HG02763 (cell line): Measurements from ENCODE around the gene ANKRD23.
"Not testable (repeated sequence)": the region's sequence is repeated elsewhere in the genome, so short reads cannot be mapped to it uniquely, and the experiment has no call there.

Source experiments
- ATAC-seq: cut with Tn5 transposase; IDR thresholded peaks from one replicate; pipeline ENCODE4 v1.9.1; 2021; ENCODE audit warnings: mild to moderate bottlenecking, moderate library complexity; ENCODE audit not compliant: unreplicated experiment

Gene ANKRD23

DNA sequence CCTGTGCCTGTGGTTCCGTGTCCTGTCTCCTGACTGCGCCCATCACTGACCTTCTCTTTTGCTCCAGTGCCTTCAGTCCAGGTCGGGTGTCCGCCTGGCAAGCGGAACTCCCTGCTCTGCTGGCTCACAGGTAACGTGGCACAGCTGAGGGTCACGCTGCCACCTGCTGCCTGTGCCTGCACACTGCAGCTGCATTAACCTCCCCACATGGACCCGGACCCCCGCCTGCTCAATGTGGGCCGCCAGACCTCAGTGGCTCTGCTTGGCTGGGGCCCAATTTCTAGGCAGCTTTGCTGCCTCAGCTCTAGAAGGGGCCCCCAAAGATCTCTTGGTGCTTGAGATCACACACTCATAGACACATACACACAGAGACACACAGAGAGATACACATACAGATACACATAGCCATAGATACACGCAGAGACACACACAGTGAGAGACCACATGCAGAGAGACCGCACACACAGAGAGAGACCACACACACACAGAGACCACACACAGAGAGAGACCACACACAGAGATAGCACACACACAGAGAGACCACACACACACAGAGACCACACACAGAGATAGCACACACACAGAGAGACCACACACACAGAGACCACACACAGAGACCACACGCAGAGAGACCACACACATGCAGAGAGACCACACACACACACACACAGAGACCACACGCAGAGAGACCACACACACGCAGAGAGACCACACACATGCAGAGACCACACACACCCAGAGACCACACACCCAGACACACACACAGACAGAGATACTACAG is 42.6 kb downstream of the ANKRD23 start:
- peak; percentile 83 for ATAC-seq

DNA sequence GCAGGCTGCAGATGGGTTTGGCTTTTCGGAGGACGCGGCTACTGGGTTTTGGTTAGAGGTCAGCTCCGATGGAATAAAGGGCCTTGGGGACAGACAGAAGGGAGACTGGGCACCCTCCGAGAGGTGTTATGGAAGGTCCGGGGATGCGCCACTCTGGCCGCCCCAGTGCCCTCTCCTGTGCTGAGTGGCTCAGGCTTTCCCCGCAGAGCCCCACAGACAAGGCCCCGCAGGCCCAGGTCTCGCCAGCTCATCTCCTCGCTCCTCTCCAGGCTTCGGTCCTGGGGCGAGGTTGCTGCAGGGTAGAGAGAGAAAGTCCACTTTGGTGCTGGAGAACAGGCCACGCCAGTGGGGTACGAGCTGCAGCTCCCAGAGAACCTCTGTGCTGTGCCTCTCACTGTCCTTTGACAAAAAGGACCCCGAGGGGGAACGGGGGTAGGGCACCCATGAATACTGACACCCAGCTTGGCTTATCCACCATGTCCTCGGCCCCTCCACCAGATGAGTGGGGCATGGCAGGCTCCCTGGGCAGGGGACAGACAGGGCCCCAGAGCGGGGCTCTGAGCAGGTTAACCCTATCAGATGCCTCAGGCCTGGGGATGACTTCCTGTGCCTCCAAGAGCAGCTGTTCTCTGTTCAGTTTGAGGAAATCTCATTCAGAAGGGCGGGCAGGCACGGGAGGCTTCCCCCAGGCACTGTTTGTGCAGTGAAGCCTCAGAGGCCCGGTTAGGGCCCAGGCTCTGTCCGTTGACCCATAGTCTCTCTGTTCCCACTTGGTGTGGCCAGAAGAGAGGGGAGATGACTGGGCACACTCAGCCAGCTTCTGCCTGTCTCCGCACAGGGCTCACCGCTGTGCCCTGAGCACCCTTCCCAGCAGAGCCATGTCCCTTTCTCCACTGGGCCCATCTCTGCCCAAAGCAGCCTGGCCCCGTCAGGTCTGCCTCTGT is 43.5 kb downstream of the ANKRD23 start:
- ATAC-seq = peak; percentile 10

DNA sequence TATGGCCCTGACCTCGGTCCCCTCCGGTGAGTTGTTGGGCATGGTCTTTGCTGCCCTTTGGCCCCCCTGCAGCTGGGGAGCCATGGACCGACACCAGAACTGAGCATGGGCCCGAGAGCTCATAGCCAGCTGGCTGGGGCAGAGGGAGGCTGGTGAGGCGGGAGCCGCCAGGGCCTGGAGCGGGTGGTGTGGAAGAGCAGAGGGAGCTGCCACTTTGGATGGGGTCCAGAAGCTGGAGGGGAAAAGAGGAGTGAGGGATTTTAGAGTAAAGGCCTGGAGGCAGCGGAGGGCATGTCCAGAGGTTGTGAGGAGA is 44.2 kb downstream of the ANKRD23 start:
- no peak for ATAC-seq

DNA sequence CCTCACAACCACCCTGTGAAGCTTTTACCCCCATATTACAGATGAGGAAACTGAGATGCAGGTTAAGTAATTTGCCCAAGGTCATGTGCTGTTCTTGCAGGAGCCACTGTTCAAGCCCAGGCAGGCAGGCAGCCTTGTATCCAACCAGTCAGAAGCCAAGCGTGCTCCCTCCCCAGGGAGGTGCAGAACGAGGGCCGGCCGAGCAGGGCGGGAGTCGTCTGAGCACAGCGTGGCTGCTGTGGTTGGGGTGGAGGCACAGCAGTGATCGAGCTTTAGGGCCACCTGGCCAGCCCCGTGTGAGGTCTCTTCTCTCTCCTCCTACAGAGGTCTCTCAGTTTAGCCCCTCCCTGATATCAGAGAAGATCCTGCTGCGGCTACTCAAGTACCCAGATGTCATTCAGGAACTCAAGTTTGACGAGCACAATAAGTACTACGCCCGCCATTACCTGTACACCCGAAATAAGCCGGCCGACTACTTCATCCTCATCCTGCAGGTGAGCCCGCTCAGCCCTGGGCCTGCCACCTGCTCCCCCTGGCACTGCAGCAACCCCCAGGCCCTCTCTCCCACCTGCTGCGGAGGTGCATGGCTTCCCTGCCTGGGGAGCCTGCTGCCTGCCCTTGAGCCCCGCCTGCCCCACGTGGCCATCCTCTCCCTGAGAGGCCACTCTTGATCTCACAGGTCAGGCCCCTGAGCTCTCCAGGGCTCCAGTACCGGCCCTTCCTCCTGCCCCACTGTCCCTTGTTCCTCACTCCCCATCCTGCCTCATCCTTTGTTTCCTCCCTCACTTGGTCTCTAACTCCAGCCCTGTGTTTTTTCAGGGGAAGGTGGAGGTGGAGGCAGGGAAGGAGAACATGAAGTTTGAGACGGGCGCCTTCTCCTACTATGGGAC is 44.8 kb downstream of the ANKRD23 start:
- no peak for ATAC-seq

DNA sequence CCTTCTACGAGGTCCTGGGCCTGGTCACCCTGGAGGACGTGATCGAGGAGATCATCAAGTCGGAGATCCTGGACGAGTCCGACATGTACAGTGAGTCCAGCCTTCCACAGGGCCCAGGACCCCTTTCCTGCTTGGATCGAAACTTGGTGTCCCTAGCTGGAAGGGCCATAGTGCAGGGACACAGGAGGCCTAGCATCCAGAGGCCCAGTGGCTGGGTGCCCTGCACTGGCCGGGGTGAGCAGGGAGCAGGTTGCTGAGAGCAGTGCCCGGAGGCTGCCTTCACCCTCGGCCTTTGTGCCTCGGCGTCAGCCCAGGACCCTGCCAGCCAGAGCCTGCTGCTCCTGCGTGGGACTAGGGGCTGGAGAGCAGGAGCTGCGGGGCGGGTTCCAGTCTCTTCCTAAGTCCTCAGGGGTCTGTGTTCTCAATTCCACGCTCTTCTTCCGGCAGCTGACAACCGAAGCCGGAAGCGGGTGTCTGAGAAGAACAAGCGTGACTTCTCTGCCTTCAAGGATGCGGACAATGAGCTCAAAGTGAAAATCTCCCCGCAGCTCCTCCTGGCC is 46.7 kb downstream of the ANKRD23 start:
- no peak for ATAC-seq

DNA sequence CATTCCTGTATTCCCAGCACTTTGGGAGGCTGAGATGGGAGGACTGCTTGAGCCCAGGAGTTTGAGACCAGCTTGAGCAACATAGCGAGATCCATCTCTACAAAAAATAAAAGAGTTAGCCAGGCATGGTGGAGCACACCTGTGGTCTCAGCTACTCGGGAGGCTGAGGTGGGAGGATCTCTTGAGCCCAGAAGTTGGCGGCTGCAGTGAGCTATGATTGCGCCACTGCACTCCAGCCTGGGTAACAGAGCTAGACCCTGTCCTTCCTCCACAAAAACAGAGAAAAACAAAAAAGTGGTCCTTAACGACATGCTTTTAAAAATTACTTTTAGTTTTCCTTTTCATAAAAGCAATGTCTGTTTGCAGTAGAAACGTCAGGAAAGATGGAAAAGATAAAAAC is 47.3 kb downstream of the ANKRD23 start:
- ATAC-seq = not testable (repeated sequence)

DNA sequence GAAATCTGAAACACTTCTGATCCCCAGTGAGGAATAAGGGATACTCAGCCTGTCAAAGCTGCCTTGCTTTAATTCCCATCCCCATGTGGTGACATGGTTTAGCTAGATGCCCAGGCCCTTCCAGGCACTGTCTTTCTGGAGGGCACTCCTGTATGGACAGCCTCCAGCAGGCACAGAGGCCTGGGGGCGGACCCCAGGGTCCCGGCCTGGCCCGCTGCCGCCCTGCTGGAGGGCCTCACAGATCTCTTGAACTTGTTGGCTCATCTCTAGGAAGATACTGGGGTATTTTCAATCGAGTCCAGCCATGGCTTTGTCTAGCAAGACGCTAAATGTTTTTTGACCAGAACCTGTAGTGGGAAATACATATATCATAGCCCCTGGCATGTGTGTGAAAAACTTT is 48.7 kb downstream of the ANKRD23 start:
- ATAC-seq = no peak

DNA sequence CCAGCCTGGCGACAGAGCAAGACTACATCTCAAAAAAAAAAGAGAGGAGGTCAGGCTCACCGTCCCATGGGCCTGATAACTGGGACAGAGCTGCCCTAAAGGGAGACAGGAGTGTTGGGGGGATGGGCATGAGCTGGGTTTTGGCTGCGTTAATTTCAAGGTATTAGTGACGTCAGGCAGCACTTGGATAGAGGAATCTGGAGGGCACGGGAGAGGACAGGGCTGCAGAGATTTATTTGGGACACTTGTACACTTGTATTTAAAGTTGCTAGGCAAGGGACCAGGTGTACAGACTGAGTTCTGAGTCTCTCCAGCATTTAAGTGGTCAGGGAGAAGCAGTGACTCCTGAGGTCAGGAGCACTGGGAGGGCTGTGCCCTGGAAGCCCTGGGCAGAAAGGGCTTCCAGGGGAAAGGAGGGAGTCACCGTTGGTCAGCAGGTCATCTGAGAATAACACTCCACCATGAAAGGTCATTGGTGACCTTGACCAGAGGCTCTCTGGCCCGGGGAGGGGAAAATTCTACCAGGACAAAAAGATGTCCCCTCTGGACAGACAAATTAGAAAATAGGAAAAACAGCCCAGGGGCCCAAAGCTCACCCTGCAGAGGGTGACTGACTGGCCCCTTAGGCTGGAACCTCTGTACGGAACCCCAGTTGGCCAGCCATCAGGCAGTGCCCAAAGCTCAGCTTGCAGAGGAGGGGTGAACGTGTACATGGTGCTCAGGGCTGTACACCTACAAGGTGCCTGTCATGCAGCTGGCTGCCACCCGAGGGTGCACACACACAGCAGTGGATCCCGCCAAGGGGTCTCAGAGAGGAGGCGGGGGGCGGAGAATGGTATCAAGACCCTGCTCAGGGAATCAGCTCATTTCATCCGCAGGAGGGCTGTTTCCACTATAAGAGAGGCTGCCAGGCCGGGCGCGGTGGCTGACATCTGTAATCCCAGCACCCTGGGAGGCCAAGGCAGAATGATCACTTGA is 50.8 kb downstream of the ANKRD23 start:
- ATAC-seq = no peak

DNA sequence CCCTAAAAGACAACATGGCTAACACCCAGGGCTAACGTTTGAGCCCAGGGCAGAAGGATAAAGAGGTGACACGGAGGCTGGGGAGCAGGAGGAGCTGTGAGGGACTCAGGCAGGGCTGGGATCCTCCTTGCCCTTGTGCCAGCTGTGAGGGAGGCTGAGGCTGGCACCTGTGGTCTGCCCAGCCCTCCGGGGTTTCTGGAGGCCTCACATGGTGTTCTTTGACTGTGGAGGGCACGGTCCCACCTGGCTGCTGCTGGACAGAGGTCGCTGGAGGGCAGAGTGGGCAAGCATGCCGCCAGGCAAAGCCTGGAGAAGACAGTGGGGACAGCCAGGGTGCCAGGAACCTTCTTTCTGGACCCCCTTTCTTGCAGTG is 54.6 kb downstream of the ANKRD23 start:
- ATAC-seq = no peak

DNA sequence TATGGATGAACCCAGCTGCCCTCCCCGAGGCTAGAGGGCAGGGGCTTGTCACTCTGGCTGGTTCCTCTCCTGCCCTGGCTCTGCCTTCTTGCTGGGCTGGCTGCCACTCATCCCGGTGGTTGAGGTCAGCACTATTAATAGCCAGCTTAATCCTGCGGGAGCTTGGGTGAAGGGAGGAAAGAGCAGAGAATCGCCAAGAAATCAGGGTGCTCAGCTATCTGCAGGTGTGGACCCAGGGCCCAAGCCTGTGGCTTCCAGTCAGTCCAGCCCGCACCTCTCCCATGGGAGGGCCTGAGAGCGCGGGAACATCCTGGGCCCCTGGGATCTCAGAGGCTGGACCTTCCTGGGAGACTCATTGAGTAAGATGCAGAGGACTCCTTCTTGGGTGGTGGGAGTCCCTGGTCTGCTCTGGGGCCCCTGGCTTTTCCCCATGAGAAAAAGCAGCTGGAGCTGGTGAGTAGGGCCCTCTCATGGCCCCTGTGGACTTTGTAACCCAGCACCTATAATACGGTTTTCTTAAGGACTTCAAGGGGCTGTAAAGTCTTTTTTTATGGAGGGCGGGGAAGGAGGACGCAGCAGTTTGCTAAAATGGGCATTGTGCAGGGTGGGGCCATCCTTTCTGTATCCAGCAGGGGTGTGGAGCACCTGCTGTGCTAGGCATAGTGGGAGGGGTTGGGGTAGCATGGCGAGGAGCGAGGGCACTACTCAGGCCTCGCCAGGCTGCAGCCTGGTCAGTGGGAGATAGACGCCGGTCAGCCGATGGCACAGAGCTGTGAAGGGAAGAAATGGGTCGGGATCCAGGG is 55.2 kb downstream of the ANKRD23 start:
- no peak for ATAC-seq
